ENCODE data around the gene TRIM44. TPM values are rescaled to one million over a fixed set of nuclear protein-coding genes. Genes with fewer than 3 reads are reported as not detected.

Gene TRIM44, protein sequence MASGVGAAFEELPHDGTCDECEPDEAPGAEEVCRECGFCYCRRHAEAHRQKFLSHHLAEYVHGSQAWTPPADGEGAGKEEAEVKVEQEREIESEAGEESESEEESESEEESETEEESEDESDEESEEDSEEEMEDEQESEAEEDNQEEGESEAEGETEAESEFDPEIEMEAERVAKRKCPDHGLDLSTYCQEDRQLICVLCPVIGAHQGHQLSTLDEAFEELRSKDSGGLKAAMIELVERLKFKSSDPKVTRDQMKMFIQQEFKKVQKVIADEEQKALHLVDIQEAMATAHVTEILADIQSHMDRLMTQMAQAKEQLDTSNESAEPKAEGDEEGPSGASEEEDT
- total RNA-seq (2014; rRNA removed; shearing (Covaris generic); ENCODE audit: low replicate concordance) = 3.6 and 3.8 TPM in 2 replicates

DNA sequence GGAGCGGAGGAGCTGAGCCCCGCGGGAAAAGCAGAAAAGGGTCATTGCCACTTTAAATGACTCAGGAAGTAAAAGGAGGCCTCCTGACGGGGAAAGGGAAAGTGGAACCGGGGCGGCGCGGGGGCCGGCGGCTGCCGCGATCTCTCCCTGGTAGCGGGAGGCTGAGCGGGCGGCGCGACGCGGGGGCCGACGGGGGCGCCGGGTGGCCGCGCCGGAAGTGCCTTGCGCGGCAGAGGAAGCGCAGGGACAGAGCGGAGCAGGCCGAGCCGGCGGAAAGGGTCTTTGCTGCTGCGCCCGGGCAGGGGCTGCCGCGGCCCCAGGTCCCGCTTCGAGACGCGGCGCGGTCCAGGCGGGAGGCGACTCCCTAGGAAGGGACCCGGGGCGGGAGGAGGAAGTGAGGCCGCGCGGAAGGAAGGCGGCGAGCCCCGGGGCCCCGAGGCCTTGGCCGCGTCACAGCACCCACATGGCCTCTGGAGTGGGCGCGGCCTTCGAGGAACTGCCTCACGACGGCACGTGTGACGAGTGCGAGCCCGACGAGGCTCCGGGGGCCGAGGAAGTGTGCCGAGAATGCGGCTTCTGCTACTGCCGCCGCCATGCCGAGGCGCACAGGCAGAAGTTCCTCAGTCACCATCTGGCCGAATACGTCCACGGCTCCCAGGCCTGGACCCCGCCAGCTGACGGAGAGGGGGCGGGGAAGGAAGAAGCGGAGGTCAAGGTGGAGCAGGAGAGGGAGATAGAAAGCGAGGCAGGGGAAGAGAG lies at the start of gene TRIM44:
TSS of gene TRIM44 (plus strand) at position 127 of the 759 bp plus-strand sequence. CDS start at position 464, 337 bp downstream.
- DNase-seq (ENCODE audit: low read depth) = peak; percentile 79
- in situ Hi-C loops (cut with HindIII; ENCODE audit: low pct_unique_long_range_greater_than_20kb, low sequenced_read_pairs) = no loop called here

DNA sequence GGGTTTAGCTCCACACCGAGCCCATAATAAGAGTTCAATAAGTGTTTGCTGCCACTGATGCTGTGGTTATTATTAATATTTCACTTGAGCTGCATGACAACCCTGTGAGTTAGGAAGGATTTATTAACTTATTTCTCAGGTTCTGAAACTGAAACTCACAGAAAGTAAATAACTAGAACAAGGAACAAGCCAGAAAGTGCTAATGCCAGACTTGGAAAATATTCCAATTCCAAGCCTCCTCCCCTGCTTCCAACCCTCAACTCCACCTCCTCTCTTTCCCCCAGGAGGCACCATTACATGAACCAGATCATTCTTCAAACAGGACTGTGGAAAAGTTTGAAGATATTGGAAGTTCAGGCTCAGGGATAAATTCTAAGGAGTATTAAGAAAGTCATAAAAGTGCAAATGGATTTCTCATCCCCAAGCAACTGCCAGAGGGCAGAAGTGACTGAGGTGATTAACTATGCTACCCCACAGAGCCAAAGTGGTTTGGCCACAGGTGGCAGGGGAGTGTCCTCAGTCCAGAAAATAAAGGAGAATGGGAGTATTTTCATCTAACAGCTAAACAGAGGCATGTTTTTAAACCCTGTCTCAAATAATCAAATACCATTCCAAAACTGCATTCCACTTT lies 47.5 kb upstream of the TRIM44 start:
- no peak for DNase-seq (ENCODE audit: low read depth)
- in situ Hi-C loops (cut with HindIII; ENCODE audit: low pct_unique_long_range_greater_than_20kb, low sequenced_read_pairs) = no loop called here

DNA sequence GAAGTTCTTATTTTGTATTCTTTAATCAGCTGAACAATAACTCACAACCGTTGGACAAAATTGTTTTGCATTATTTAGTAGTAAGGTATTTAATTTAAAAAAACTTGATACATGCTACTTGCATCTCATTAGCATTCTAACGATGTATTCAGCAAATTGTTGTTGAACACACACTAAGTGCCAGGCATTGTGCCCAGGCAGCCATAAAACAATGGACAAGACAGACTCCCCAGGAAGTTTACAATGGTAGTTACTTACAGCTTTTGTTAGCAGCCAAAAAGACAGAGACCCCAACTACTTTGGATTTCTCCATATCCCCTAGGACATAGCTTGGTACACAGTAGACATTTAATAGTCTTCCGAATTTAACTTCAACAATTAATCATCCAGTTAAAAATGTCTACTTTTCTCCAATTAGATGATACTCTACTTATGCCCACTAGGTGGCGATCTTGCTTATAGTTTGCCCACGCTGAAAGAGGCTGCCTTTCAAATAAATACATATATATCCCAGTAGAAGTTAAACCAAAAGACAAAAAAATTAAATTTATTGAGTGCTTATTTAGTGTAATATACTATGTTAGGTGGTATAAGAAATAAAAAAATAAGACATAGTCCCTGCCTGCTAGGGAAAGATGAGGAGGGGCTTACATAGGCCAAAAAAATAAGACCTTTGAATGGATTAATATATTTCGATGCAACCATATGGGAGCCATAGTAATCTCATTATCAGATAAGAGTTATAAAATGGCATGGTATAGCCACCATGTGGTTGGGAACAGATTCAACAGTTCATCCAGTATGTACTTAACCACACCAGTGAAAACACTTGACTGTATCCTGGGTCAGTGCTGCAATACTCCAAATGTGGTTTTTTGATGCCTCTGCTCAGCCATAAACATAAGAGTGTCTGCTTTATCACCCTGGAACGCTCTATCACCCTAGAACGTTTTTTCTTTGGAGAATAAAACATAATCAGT lies 46.4 kb upstream of the TRIM44 start:
- in situ Hi-C loops (cut with HindIII; ENCODE audit: low pct_unique_long_range_greater_than_20kb, low sequenced_read_pairs) = no loop called here
- peak; percentile 34 for DNase-seq (ENCODE audit: low read depth)

DNA sequence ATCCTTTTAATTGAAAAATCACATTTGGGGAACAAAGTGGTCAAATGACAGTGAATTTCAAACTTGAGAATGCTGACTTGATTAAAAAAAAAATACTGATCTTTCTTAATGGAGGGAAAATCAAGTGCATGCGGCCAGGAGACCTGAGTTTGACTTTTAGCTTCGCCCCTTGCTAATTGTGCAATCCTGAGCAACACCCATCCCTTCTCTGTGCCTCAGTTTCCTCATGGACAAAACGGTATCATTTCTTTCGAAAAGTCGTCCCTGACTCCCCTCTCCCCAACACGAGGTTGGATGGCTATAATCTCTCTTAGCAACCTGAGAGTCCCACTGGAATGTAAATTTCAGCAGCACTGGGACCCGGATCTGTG lies 45.3 kb upstream of the TRIM44 start:
- in situ Hi-C loops (cut with HindIII; ENCODE audit: low pct_unique_long_range_greater_than_20kb, low sequenced_read_pairs) = no loop called here
- no peak for DNase-seq (ENCODE audit: low read depth)

DNA sequence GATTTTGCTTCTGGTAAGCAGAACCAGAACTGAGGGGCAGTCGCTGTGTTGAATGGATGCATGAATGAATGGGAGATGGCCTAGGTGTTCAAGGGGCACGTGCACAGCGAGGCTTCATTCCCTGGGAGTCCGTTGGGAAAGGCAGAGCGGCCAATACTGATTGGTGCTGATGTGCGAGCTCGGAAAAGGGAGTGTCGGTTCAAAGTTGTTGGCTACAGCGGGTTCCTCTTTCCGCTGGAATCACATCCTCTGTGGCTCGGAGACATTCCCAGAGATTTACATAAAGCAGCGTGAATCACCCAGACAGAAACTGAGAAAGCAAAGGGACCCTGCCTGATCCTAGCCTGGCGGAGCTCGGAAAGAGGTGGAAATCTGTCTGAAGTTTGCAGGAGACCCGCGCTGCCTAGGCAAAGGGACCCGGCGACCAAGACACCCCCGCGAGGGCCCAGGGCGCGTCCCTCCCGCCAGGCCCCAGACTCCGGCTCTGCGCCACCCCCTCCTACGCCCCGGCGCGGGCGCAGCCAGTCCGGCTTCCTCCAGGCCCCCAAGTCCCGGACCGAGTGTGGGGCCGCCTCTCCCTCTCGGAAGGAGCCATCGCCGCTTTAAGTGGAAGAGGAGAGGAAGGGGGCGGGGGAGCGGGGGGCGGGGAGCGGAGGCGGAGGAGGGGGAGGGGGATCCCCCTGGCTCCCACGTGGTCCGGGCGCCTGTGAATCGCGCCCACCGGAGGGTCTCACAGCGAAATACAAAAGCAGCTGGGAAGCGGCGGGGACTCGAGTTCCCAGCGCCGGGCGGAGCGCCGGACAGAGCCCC lies 44.7 kb upstream of the TRIM44 start, which contains the start of gene FJX1:
TSS of gene FJX1 (plus strand) at position 774 of the 810 bp plus-strand sequence. CDS start 177 bp downstream, outside the sequence.
- DNase-seq (ENCODE audit: low read depth) = peak; percentile 82
- in situ Hi-C loops (cut with HindIII; ENCODE audit: low pct_unique_long_range_greater_than_20kb, low sequenced_read_pairs) = no loop called here

DNA sequence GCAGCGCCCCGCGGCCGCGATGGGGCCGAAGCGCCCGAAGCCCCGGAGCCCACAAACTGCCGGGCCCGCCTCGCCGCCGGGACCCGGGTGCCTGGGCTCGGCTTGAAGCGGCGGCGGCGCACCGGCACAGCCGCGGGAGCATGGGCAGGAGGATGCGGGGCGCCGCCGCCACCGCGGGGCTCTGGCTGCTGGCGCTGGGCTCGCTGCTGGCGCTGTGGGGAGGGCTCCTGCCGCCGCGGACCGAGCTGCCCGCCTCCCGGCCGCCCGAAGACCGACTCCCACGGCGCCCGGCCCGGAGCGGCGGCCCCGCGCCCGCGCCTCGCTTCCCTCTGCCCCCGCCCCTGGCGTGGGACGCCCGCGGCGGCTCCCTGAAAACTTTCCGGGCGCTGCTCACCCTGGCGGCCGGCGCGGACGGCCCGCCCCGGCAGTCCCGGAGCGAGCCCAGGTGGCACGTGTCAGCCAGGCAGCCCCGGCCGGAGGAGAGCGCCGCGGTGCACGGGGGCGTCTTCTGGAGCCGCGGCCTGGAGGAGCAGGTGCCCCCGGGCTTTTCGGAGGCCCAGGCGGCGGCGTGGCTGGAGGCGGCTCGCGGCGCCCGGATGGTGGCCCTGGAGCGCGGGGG lies 44.0 kb upstream of the TRIM44 start:
- DNase-seq (ENCODE audit: low read depth) = peak; percentile 54
- in situ Hi-C loops (cut with HindIII; ENCODE audit: low pct_unique_long_range_greater_than_20kb, low sequenced_read_pairs) = no loop called here

DNA sequence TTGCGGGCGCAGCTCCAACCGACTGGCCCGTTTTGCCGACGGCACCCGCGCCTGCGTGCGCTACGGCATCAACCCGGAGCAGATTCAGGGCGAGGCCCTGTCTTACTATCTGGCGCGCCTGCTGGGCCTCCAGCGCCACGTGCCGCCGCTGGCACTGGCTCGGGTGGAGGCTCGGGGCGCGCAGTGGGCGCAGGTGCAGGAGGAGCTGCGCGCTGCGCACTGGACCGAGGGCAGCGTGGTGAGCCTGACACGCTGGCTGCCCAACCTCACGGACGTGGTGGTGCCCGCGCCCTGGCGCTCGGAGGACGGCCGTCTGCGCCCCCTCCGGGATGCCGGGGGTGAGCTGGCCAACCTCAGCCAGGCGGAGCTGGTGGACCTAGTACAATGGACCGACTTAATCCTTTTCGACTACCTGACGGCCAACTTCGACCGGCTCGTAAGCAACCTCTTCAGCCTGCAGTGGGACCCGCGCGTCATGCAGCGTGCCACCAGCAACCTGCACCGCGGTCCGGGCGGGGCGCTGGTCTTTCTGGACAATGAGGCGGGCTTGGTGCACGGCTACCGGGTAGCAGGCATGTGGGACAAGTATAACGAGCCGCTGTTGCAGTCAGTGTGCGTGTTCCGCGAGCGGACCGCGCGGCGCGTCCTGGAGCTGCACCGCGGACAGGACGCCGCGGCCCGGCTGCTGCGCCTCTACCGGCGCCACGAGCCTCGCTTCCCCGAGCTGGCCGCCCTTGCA lies 43.3 kb upstream of the TRIM44 start:
- DNase-seq (ENCODE audit: low read depth) = peak; percentile 72
- in situ Hi-C loops (cut with HindIII; ENCODE audit: low pct_unique_long_range_greater_than_20kb, low sequenced_read_pairs) = no loop called here

DNA sequence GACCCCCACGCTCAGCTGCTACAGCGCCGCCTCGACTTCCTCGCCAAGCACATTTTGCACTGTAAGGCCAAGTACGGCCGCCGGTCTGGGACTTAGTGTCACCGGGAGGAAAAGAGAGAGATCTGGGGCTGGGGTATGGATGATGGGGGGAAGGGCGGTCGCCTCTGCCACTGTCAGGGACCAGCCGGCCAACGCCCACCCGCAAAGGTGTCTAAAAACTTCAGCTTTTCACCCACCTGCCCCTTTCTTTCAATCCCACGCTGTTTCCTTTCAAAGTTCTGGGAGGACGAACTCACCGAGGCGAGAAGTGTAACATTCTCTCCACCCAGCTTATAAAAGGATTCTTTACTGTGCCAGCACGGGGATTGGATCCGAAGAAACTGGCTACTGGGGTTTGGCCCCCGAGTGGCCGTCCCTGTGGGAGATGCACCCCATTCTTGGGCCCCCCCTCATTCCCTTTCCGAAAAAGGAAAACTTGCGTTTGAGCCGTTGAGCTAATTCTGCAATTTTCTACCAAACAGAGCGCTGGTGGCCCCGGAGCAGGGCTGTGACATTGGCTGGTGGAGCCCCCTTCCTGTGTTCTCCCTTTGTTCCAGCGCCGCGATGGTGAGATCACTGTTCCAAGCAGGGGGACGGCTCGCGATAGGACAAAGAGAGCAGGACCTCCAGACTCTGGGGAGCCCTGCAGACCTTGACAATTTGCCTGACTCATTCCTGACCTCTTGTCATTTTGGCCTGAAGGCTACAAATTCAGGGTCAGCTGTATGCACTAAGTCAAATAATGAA lies 42.5 kb upstream of the TRIM44 start:
- DNase-seq (ENCODE audit: low read depth) = peak; percentile 46

DNA sequence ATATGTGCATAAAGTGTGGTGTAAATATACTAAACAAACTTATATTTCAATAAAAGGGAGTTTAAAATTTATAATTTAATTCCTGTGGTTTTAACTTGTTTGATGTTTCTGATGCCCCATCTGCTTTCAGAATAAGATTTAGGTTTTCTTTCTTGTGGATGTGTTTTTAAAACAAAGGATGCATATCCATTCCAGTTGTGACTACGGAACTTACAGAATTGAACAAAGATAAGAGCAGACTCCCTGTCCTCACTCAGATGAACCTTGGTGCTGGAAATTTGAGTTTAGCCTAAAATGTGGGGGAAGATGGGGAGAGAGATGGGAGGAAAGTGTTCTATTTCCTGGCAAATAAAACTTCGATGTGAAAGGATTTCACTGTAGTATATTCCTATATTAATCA lies 41.8 kb upstream of the TRIM44 start:
- DNase-seq (ENCODE audit: low read depth) = no peak
- in situ Hi-C loops (cut with HindIII; ENCODE audit: low pct_unique_long_range_greater_than_20kb, low sequenced_read_pairs) = no loop called here

More for the DNA sequence above, 42.5 kb upstream of the TRIM44 start:
- in situ Hi-C loops (cut with HindIII; ENCODE audit: low pct_unique_long_range_greater_than_20kb, low sequenced_read_pairs) = no loop called here

DNA sequence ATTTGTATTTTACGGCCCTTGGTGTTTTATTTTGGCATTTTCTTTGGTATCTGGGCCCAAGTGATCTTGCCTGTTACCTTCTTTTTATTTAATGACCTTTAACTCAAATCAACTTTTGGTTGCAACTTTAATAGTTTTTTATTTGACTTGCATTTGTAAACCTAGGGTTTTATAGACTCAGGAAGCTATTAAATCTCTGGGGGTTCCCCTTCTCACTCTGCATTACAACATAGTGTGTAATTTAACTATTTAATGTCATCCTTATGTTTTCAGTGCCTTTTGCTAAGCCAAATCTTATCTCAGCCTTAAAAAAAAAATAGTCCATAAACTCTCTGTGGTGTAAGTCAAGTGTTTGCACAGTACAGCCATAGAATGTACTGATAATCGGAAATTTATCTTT lies 41.0 kb upstream of the TRIM44 start:
- in situ Hi-C loops (cut with HindIII; ENCODE audit: low pct_unique_long_range_greater_than_20kb, low sequenced_read_pairs) = no loop called here
- DNase-seq (ENCODE audit: low read depth) = no peak

DNA sequence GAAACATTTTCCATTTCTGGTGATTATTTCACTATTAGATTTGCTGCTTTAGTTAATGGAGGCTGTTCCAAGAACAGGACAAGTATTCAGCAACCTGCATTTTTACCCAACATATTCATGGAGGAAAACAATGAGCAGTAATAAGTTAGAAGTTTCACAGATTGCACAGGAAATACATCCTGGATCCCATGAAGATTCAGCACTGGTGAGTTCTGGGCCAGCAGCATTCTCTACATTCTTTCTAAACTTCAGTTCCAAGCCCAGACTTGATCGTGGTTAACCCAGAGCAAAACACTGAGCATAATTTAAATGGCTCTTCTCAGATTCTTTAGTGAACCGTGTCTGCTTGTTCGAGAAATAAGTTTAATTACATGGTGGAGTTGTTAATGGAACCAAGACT lies 40.5 kb upstream of the TRIM44 start:
- peak; percentile 17 for DNase-seq (ENCODE audit: low read depth)
- in situ Hi-C loops (cut with HindIII; ENCODE audit: low pct_unique_long_range_greater_than_20kb, low sequenced_read_pairs) = no loop called here

DNA sequence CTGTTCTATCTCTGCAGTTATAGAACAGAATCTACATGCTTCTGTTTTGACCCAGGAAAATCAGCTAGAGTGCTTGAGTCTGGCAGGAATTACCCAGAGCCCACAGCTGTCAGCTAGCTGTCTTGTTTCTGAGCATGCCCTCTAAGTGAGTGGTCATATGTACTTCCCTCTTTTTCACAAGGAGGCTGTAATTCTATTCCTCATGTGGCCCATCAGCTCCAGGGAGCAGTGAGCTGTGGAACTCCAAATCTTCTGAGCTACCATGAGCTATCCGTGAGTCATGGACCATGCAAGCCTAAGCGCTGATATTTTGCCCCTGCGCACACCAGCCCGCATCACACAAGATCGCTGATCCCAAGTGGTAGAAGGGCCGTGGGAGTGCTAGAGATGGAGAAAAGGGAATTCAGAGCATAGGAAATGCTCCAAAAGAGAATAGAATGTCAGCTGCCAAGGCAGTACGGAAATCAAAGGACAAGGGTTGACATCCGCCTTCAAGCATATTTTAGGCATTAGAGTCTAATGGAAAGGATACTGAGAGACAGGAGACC lies 38.9 kb upstream of the TRIM44 start:
- in situ Hi-C loops (cut with HindIII; ENCODE audit: low pct_unique_long_range_greater_than_20kb, low sequenced_read_pairs) = no loop called here
- DNase-seq (ENCODE audit: low read depth) = no peak

DNA sequence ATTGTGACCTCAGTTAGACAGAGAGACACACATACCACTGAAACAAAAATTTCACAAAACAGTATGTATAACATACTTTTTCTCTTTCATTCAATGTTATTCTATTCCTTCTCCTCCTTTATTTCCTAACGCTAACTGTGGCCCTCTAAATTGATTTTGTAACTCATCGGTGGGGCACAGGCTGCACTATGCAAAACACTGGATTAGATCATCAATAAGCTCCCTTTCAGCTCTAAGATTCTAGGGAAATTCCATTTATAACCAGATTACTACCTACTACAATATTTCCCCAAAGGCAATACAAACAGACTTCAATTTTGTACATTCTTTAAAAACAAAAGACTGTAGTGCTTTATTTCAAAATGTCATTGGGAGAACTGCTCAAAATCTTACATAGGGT lies 38.3 kb upstream of the TRIM44 start:
- no peak for DNase-seq (ENCODE audit: low read depth)
- in situ Hi-C loops (cut with HindIII; ENCODE audit: low pct_unique_long_range_greater_than_20kb, low sequenced_read_pairs) = no loop called here

DNA sequence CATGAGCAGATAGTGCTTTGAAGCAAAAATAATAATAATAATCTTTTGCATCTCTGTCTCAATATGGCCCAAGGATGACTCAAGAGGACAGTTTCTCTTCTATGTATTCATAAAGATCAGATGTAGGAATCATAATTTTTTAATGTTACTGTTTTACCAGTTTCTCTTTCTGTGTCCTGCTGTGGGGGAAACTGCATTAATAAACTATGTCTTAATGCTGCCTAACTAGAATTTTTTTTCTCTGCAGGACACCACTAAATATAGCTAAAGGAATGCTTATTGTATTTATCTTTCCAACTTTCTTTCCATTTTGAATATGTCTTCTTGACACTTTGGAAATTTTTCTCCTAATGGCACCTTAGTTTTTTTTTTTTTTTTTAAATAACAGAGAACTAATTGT lies 37.8 kb upstream of the TRIM44 start:
- in situ Hi-C loops (cut with HindIII; ENCODE audit: low pct_unique_long_range_greater_than_20kb, low sequenced_read_pairs) = loop anchor here (25.0 kb wide), 1 partner anchor 313 kb away; the partner anchor contains the start of gene LDLRAD3
- no peak for DNase-seq (ENCODE audit: low read depth)

DNA sequence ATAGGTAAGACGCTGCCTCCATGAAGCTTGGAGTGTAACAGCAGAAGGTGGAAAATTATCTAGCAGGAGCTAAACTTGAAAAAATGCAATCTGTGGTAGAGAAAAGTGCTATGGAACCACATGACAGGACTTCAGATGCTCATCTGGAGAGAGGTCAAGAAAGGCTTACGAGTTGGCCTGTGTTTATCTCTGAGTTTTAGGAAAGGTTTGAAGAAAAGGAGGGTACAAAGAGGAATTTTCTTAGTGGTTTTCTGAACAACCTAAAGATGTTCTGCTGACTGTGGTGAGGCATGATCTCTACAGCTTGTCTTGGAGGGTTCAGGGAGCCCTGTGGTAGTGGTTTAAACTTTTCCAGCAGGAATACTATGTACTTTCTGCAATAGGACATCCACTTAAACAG lies 36.1 kb upstream of the TRIM44 start:
- DNase-seq (ENCODE audit: low read depth) = no peak
- in situ Hi-C loops (cut with HindIII; ENCODE audit: low pct_unique_long_range_greater_than_20kb, low sequenced_read_pairs) = loop anchor here (25.0 kb wide), 1 partner anchor 311 kb away; the partner anchor contains the start of gene LDLRAD3
